CD4-positive, alpha-beta T cell treated with Interleukin-6 at 100 ng/mL for 8 hours (primary cell): Measurements from ENCODE around the gene ERVFRD-1.
A peak's percentile ranks its signal among the peaks of the same experiment; 100 is the strongest.
"Not testable (repeated sequence)": the region's sequence is repeated elsewhere in the genome, so short reads cannot be mapped to it uniquely, and the experiment has no call there.

ENCODE experiments used
- DNase-seq: peaks from one replicate; pipeline ENCODE4 v3.0.0-alpha.2; 2020; ENCODE audit warnings: mixed read lengths, low spot score

ERVFRD-1 gene

DNA sequence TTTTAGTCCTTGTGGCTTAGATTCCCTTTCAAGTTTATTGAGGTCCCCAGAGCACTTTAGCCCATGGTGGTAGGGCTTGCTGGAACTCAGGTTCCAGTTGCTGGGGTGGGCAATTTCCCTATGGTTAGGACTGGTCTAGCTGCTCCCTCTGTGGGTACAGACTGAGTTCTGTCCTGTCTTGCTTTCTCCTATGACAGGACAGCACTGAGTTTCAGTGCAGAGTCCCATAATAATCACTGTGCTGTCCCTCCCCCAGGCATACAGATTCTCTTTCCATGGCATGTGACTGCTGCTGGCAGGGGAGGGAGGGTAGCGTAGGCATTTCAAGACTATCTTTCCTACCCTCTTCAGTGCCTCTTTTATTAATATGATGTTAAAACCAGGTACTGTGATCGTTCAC lies 17.1 kb upstream of the ERVFRD-1 start:
- DNase-seq: no peak

DNA sequence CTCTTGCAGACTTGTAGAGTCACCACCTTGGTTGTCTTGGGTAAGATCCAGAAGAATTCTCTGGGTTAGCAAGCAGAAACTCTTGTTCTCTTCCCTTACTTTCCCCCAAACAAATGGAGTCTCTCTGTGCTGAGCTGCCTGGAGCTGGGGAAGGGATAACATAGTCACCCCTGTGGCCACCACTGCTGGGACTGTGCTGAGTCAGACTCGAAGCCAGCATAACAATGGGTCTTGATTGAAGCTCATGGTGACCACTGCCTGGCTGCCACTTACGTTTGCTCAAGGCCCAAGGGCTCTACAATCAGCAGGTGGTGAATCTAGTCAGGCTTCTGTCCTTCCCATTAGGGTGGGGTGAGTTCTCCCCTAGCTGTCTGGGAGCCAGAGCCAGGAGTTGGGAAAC lies 15.4 kb upstream of the ERVFRD-1 start:
- DNase-seq: no peak

DNA sequence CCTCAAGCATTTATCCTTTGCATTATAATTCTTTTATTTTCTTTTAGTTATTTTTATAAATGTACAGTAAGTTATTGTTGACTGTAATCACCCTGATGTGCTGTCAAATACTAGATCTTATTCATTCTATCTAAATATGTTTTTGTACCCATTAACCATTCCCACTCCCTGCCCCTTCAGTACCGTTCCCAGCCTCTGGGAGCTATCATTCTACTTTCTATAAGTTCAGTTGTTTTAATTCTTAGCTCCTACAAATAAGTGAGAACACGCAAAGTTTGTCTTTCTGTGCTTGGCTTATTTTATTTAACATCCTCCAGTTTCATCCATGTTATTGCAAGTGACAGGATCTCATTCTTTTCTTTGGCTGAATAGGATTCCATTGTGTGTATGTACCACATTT lies 12.5 kb upstream of the ERVFRD-1 start:
- DNase-seq: no peak

DNA sequence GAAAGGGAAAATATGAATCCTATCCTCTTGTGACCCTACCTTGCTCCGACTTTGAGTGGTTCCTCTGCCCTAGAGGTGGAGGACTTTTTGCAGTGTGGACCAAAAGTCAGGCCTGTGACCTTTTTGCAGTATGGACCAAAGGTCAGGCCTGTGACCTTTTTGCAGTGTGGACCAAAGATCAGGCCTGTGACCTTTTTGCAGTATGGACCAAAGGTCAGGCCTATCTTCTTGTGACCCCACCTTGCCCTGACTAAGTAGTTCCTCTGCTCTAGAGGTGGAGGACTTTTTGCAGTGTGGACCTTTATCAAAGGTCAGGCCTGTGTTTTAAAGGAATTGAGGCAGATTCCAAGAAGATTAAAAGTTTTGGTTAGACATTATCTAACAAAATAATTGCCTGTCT lies 10.9 kb upstream of the ERVFRD-1 start:
- no peak for DNase-seq

DNA sequence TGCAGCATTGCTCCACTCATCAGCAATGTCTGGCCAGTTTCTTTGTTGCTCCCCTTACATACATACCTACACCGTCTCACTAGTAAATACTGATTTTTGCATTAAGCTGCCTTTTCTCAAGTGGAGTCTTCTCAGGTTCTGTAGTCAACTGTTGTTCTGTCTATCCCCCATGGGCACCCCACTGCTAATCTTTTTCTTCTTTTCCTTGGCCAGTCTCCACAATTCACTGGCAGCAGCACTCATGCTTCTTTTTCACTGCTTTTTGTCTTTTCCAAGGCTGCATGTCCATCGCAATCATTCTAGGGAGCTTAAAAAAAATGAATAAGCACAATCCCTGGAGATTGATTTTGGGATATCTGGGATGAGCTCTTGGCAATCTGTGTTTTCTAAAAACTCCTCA lies 10.3 kb upstream of the ERVFRD-1 start:
- no peak for DNase-seq

DNA sequence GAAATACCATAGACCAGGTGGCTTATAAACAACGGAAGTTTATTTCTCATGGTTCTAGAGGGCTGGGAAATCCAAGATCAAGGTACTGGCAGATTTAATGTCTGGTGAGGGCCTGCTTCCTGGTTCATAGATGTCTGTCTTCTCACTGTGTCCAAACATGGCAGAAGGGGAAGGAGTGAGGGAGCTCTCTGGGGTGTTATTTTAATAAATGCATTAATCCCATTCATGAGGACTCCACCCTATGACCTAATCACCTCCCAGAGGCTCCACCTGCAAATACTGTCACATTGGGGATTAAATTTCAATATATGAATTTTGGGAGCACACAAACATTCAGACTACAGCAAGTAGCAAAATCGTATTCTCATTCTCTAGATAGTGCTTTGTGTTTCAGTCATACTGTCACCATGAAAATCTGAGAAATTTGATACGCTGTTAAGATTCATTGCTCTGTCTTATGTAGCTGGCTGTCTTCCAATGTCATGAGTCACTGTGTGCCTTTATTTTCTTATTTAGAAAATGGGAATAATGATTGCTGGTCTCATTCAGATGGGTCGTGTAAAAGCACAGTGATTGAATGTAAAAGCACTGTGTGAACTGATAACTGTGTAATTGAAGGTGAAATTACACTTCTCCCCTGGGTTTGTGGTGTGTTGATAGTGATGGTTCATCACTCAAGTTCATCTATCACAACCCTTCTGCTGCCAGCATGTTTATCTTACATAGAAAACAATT lies 8.9 kb upstream of the ERVFRD-1 start:
- DNase-seq: no peak

DNA sequence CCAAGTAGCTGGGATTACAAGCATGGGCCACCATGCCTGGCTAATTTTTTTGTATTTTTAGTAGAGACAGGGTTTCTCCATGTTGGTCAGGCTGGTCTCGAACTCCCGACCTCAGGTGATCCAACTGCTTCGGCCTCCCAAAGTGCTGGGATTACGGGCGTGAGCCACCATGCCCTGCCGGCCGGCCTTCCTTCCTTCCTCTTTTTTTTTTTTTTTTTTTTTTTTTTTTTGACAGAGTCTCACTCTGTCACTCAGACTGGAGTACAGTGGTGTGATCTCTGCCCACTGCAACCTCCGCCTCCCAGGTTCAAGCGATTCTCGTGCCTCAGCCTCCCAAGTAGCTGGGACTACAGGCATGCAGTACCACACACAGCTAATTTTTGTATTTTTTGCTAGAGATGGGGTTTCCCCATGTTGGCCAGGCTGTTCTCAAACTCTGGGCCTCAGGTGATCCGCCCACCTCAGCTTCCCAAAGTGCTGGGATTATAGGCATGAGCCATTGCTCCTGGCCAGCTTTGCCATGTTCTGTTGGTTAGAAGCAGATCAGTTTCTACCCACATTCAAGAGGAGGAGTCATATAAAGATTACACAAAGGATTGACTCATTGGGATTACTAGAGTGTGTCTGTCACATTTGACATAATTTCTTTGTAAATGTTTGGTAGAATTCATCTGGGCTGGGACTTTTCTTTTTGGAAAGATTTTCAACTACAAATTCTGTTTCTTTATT lies 4.4 kb upstream of the ERVFRD-1 start:
- not testable (repeated sequence) for DNase-seq

DNA sequence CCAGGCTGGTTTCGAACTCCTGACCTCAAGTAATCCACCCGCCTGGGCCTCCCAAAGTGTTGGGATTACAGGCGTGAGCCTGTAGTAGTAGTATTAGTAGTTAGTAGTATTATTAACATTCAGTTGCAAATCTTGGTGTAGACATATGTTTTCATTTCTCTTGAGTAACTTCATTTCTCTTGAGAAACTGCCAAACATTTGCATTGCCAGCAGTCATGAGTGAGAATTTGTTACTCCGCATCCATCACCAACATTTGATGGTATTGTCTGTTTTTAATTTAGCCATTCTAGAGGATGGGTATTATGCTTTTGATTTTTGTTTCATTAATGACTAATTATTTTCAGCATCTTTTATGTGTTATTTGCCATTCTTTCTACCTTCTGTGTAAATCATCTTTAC lies 1.5 kb upstream of the ERVFRD-1 start:
- DNase-seq: no peak

DNA sequence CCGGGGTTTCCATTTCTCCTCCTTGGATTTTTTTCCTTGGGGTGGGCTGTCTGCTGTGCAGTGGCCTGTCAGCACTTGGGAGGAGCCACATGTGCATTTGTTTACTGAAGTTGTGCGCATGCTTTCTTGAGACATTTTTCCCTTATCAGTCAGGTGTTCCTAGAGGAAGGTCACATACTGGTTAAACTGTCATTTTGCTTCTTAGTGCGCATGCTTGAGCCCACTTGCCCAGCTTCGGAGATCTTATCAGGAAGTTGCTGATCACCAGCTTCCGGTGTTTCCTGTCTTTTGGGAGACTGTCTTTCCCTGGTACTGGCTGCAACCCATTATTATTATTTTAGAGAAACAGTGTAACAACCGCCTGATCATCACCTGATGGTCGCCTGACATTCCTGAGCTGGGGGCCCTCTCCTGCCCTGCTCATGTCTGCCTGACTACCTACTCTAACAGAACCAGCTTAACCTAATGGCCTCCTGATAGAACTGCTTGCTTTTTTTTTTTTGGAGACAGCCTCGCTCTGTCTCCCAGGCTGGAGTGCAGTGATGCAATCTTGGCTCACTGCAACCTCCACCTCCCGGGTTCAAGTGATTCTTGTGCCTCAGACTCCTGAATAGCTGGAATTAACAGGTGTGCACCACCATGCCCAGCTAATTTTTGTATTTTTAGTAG lies 378 bp upstream of the ERVFRD-1 start:
- DNase-seq: no peak

DNA sequence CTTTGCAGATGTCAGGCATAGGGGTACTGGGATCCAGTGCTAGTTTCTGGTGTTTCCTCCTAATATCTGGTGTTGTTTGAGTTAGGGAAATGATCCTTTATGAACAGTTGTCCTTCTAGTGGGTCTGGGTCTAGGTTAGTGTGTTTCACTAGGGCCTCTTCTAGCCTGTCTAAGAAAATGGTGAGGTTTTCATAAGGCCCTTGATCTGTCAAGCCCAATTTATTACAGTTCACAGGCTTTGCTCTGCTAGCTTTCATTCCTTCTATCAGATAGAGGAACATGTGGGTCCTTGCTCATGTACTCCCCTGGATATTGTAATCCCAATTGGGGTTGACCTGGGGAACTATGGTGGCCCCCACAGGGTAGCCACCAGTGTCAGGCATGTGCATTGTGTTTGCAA lies 2.8 kb downstream of the ERVFRD-1 start:
- no peak for DNase-seq

DNA sequence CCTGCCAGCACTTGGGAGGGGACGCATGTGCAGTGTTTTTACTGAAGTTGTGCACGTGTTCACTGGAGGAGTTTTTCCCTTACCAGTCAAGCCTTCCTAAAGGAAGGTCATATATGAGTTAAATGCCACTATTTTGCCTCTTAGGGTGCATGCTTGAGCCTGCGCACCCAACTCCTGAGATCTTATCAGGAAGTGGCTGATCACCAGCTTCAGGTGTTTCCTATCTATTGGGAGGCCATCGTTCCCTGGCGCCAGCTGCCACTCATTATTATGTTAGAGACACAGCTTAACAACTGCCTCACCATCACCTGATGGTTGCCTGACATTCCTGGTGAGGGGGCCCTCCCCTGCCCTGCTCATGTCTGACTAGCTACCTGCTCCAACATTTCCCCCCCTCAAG lies 8.5 kb downstream of the ERVFRD-1 start:
- DNase-seq: no peak

DNA sequence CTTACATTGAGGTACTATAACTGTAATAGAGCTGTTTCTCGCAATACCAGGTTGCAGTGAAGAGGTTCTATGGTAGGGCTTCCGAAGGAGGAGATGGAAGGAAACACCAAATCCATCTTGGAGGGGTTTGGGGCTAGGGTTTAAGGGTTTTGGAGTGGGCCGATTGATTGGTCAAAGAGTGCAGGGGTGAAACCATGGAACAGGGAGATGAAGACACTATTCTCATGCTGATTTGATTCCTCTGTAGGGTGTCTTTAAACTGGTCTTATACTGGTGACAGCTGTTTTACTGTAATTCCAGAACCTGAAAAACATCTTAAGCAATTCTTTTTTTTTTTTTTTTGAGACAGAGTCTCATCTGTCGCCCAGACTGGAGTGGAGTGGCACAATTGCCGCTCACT lies 10.1 kb downstream of the ERVFRD-1 start:
- no peak for DNase-seq

DNA sequence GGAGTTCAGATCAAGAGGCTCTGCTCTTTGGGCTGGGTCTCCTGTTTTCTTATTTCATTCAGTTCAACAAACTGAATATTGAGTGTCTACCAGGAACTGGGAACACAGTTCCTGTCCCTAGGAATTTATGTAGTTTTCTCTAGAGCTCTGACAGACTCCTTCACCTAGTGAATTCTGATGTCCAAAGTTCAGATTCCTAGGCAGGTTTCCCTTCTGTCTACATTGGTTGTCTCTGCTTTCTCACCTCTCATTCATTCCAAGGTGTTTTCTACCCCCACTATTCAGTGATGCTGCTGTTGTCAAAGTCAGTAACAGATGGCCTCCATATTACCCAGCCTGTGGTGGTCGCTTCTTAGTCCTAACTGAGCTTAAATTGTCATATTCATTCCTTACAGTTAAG lies 13.5 kb downstream of the ERVFRD-1 start:
- DNase-seq: no peak

DNA sequence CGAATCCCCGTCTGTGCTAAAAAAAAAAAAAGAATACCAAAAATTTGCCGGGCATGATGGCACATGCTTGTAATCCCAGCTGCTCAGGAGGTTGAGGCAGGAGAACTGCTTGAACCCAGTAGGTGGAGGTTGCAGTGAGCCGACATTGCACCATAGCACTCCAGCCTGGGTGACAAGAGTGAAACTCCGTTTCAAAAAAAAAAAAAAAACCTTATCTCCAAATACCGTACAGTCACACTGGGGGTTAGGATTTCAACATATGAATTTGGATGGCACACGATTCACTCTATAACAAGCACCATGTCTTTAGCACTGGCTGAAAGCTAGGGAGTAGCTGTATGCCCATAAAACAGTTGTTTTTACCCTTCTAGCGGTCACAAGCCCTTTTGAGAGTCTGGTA lies 14.0 kb downstream of the ERVFRD-1 start:
- DNase-seq: no peak

DNA sequence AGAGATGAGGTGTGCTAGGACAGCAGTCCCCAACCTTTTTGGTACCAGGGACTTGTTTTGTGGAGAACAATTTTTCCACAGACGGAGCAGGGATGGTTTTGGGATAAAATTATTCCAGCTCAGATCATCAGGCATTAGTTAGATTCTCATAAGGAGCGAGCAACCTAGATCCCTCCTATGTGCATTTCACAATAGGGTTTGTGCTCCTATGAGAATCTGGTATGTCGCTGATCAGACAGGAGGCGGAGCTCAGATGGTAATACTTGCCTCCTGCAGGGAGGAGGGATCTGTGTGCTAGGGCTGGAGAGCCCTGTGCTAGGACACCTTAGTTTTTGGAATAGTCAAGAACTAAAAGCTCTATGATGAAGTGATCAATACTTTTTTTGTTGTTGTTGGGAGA lies 15.4 kb downstream of the ERVFRD-1 start:
- DNase-seq: no peak

DNA sequence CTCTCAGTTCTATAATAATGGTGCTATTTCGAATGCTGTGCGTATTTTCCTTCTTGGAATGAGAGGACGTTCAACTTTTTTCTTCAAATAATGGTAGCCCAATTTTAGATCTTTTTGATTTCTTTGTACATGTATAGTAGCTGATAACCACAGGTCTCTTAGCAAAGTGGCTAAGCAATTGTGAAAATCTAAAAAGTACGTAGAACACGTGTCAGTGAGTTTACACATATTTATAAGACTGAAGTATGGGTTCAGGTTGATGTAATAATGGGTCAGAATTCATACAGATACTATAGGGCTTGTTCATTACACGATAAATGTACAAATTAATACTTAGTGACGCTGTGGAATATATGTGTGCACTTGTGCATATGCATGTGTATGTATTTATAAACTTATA lies 16.6 kb downstream of the ERVFRD-1 start:
- no peak for DNase-seq

DNA sequence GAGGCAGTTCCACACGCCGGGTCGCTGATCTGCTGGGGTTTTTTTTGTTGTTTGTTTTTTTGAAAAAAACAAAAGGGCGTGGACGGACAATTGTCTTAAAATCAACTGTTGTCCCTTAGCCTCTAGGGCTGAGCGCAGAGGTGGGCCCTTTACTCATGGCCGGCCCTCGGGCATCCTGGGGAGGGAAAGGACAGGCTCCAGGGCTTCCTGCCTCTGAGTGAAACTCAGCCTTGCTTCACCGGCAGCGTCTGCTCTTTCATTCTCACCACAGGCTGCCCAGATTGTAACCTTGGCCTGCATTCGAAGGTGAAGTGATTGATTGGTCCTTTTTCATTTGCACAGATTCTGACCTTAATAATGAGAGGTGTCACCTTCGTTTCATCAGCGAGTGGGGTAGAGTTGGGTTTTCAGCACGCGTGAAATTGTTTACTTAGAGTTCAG lies 17.1 kb downstream of the ERVFRD-1 start:
- DNase-seq: peak; percentile 36

DNA sequence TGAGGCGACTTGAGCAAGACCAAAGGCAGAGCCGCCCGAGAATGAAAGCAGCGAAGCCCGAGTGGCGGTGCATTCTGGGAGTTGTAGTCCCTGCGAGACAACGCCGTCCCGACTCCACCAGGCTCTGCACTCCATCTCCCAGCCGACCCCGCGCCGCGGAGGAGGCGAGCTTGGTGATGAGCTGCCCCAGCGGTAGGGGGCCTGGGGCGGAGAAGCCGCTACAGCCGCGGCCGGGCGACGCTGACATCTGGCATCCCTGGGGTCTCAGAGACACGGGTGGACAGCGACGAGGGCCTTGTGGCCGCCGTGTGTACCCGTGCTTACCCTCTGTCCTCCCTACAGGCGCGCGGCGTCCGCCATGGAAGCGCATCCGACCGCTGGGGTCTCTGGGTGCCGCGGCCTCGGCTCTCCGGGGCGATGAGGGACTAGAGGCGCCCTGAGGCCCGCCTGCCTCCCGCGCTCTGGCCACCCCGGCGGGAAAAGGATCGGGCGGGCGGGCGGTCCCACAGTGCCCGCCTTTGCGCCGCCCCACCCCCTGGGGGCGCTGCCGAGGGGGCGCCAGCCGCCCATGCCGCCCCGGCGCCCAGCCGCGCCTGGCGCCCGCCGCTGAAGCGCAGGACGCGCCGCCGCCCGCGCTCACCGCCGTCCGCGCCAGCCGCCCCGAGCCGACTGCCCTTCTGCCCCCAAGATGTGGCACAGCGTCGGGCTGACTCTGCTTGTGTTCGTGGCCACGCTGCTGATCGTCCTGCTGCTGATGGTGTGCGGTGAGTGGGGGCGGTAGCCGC lies 17.7 kb downstream of the ERVFRD-1 start, which contains the start of gene SMIM13:
TSS of gene SMIM13 (plus strand) at position 209 of the 785 bp plus-strand sequence. CDS start at position 689, 480 bp downstream.
- peak; percentile 94 for DNase-seq

DNA sequence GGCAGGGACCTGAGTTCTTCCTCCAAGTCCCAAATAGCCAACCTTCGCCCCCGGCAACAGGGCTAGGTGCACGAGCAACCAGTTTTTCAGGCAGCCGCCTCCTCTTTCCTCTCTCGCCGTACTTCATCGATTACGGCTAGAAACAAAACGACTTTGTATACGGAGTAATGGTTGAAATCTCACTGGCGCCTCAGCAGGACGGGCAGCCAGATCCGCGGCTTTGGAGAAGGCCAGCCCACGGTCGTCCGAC lies 18.2 kb downstream of the ERVFRD-1 start:
- no peak for DNase-seq

DNA sequence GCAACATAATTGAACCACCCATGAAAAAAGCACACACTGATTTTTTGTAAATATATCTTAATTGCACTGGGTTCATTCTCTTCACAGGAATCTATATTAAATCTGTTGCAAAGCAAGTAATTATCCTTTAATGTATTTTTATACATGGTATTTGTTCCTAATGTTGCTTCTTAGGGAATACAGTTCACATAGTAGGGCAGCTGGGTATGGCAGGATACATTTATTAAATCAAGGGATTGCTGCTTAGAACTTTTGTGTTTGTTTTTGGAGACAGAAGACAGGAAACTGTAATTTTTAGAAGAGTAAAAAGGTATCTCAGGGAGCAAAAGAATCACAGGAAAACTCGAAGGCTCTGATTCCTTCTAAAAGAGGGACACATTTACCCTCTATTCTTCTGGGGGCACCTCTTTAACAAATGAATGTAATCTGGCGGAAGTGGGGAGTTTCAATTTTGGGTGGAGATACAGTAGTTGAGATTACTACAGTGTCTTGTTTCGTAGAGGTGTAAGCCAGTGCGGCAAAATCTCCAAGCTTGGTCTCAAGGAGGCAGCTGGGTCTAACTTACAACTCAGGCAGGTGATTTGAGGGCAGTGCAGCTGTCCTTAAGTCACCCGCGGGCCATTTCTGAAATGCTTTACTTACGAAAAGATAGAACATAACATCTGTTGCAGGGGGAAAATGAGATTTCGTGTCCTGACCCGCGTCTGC lies 18.7 kb downstream of the ERVFRD-1 start:
- peak; percentile 23 for DNase-seq

DNA sequence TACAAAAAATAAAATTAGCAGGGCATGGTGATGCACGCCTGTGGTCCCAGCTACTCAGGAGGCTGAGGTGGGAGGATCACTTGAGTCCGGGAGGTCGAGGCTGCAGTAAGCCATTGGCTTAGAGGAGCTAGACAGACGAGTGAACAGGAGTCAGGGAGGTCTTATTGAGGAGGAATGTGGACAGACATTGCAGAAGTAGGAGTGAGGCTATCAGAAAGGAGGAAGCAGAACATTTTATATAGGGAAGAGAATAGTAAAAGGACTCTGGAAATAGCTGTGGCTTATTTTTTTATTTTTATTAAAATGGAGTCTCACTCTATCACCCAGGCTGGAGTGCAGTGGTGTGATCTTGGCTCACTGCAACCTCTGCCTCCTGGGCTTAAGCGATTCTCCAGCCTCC lies 20.4 kb downstream of the ERVFRD-1 start:
- DNase-seq: not testable (repeated sequence)

DNA sequence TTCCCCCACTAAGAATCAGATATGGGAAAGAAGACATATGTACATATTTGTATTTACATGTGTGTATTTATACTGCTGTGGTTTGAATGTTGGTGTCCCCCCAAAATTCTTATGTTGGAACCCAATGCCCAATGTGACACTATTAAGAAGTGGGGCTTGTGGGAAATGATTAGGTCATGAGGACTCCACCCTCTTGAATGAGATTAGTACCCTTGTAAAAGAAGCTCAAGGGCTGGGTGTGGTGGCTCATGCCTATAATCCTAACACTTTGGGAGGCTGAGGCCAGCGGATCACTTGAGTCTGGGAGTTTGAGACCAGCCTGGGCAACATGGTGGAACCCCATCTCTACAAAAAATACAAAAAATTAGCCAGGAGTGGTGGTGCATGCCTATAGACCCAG lies 21.8 kb downstream of the ERVFRD-1 start:
- no peak for DNase-seq
